Measurements from ENCODE around the gene AGT. TPM values are rescaled to one million over a fixed set of nuclear protein-coding genes. Genes with fewer than 3 reads are reported as not detected.

Gene AGT
- total RNA-seq, 2 donors from 2014 or later, result 4.1 to 5.3 TPM

DNA sequence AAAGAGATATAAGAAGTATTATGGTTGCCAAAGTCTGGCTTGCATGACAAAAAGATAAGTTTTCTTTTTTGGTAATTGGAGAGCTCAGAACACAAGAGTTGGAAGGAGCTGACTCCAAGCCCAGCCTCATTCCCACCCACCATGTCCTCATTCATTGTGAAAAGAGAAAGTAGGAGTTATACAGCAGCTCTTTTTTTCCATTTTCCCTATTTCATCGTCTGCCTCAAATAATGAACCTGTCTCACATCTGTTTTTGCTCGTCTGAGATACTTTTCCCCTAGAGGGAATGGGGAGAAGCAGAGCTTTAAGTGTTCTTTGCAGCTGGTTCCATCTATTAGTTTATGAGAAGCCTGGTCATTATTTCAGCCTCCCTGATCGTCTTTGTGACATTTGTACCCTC, 34.7 kb downstream of the AGT start:
- intact Hi-C loops (cut with DNase I), result no loop called here
- Histone ChIP-seq H3K27me3 (no peaks in the 10 kb centered on the region), H3K4me1 (no peaks in the 10 kb centered on the region), H3K9ac (ENCODE audit: low read depth in 2 of 2, low read length in 2 of 2) (no peak overlapping the region), H3K27ac (no peak overlapping the region), H3K36me3 (peaks cover 8% of the 10 kb centered on the region), H3K9me3 (no peaks in the 10 kb centered on the region), H3K4me3 (no peak overlapping the region)
- no peak for DNase-seq
- TF ChIP-seq, protein P1, sequence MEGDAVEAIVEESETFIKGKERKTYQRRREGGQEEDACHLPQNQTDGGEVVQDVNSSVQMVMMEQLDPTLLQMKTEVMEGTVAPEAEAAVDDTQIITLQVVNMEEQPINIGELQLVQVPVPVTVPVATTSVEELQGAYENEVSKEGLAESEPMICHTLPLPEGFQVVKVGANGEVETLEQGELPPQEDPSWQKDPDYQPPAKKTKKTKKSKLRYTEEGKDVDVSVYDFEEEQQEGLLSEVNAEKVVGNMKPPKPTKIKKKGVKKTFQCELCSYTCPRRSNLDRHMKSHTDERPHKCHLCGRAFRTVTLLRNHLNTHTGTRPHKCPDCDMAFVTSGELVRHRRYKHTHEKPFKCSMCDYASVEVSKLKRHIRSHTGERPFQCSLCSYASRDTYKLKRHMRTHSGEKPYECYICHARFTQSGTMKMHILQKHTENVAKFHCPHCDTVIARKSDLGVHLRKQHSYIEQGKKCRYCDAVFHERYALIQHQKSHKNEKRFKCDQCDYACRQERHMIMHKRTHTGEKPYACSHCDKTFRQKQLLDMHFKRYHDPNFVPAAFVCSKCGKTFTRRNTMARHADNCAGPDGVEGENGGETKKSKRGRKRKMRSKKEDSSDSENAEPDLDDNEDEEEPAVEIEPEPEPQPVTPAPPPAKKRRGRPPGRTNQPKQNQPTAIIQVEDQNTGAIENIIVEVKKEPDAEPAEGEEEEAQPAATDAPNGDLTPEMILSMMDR (IDR thresholded peaks at IDR 0.05), result no peak

DNA sequence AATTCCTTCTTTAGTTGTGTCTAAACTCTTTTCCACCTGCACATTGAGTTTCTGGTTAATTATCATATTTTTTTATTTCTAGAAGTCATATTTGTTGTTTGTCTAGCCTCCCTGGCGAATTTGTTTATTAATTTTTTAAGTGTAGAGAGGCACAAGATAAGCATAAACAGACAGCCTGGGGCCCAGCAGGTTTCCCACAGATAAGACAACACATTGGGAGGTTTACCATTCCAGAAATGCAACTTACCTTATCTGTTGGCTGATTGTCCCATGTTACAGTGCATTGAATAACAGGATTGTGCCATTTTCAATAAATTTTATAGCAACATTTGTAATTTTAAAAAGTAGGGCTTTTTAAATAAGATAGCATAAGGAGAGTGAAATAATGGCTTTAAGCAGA, 36.7 kb downstream of the AGT start:
- intact Hi-C loops (cut with DNase I), result no loop called here
- H3K4me1 ChIP-seq, result no peaks in the 10 kb centered on the region
- H3K9me3 ChIP-seq, result no peaks in the 10 kb centered on the region
- H3K36me3 ChIP-seq, result peaks cover 8% of the 10 kb centered on the region
- H3K4me3 ChIP-seq, result no peak overlapping the region
- H3K27ac ChIP-seq, result no peak overlapping the region
- no peak for DNase-seq
- TF ChIP-seq, protein P1 (IDR thresholded peaks at IDR 0.05), result no peak
- no peaks in the 10 kb centered on the region for H3K27me3 ChIP-seq
- no peak overlapping the region for H3K9ac ChIP-seq (ENCODE audit: low read depth in 2 of 2, low read length in 2 of 2)

DNA sequence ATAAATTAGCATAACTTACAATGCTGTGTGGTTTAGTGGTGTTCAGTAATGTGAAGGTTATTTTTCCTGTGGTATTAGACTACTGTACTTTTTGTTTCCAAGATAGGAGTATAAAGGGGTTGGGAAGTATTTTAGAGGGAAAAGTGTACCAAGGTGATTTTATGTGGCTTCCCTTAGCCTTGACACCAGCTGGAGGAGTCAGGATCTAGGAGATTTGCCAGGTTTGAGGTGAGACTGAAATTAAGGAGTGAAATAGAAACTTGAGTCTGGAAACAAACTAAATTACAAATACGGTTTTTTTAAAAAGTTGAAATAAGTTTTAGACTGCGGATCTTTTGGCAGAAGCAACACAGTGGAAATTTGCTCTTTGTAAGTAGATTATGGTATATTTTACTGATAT, 39.3 kb downstream of the AGT start:
- TF ChIP-seq, protein P1 (IDR thresholded peaks at IDR 0.05), result no peak
- Histone ChIP-seq H3K9me3 (no peaks in the 10 kb centered on the region), H3K27me3 (no peaks in the 10 kb centered on the region), H3K4me1 (no peaks in the 10 kb centered on the region), H3K27ac (no peak overlapping the region), H3K9ac (ENCODE audit: low read depth in 2 of 2, low read length in 2 of 2) (no peak overlapping the region), H3K4me3 (no peak overlapping the region), H3K36me3 (peaks cover 8% of the 10 kb centered on the region)
- DNase-seq, result no peak
- intact Hi-C loops (cut with DNase I), result no loop called here

DNA sequence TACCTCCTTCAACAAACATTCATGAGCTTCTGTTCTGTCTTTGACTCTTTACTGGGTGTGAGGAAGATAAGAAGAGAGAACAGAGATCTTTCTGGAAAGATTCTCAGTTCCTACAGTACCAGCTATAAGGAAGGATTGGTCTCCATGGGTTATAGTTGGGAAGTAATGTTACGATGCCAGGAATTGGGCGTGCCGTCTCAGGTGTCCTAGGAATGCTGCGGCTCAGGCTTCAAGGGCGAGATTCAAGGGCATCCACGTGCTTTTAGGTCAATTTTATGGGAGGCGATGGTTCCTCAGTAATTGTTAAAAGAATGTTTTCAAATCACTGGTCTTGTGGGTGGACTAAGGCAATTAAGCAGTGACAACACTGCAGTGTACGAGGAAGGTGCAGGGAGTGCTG, 44.4 kb downstream of the AGT start:
- intact Hi-C loops (cut with DNase I), result no loop called here
- H3K36me3 ChIP-seq, result no peaks in the 10 kb centered on the region
- H3K9ac ChIP-seq (ENCODE audit: low read depth in 2 of 2, low read length in 2 of 2), result no peak overlapping the region
- H3K27ac ChIP-seq, result no peak overlapping the region
- H3K4me1 ChIP-seq, result no peaks in the 10 kb centered on the region
- H3K9me3 ChIP-seq, result no peaks in the 10 kb centered on the region
- H3K4me3 ChIP-seq, result no peak overlapping the region
- TF ChIP-seq, protein P1 (IDR thresholded peaks at IDR 0.05), result no peak
- H3K27me3 ChIP-seq, result no peaks in the 10 kb centered on the region
- no peak for DNase-seq

DNA sequence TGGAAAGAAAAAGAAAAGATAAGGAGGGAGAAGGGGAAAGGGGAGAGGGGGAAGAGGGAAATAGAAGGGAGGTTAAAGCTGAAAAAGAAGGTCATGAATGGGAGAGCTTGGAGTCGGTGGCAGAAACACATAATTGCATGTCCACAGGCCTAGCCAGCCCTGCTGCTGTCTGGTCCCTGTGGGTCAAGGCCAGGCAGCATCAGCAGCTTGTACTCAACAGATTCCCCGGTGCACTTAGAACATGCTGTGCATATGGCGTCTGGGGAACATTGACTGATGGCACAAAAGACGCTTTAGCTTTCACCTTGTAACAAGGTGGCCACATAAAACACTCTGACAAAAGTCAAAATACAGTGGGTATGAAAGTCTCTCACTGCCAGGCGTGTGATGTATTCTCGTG, 45.7 kb downstream of the AGT start:
- Histone ChIP-seq H3K9me3 (no peaks in the 10 kb centered on the region), H3K4me1 (no peaks in the 10 kb centered on the region), H3K36me3 (no peaks in the 10 kb centered on the region), H3K9ac (ENCODE audit: low read depth in 2 of 2, low read length in 2 of 2) (no peak overlapping the region), H3K27me3 (no peaks in the 10 kb centered on the region), H3K27ac (no peak overlapping the region), H3K4me3 (no peak overlapping the region)
- DNase-seq, result no peak
- TF ChIP-seq, protein P1 (IDR thresholded peaks at IDR 0.05), result no peak
- intact Hi-C loops (cut with DNase I), result no loop called here

DNA sequence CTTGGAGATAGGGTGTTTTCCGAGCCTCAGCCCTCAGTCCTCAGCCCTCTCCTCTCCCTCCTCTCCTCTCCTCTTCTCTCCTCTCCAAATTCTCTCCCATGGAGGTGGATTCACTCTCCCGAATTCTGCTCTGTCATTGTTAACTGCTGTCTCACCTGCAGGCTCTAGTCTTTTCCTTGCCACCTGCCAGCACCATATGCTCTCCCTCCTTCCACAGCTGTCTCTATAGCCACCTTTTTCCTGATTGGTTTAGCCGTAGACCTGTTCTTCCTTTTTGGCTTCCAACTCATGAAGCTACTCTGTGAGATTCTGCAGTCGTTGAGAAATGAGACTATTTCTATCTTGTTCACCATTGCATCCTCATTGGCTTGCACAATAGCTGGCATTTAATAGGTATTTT, 51.9 kb downstream of the AGT start:
- Histone ChIP-seq H3K4me1 (no peaks in the 10 kb centered on the region), H3K4me3 (no peak overlapping the region), H3K9me3 (no peaks in the 10 kb centered on the region), H3K27me3 (no peaks in the 10 kb centered on the region), H3K36me3 (peaks cover 9% of the 10 kb centered on the region), H3K27ac (no peak overlapping the region), H3K9ac (ENCODE audit: low read depth in 2 of 2, low read length in 2 of 2) (no peak overlapping the region)
- no peak for DNase-seq
- TF ChIP-seq, protein P1 (IDR thresholded peaks at IDR 0.05), result no peak
- intact Hi-C loops (cut with DNase I), result no loop called here
